Smooth muscle cell of the brain vasculature (primary cell): ENCODE results near the gene CLSTN2.

ENCODE experiments used
- DNase-seq: peaks from one replicate; pipeline ENCODE4 v3.0.0-alpha.2; 2012; ENCODE audit warnings: low read depth, low spot score

Gene CLSTN2

GRCh38 chr3:140588558-140588957 is 653.6 kb downstream of the CLSTN2 start:
- no peak for DNase-seq

GRCh38 chr3:140593766-140594165 is 658.8 kb downstream of the CLSTN2 start:
- no peak for DNase-seq

DNA sequence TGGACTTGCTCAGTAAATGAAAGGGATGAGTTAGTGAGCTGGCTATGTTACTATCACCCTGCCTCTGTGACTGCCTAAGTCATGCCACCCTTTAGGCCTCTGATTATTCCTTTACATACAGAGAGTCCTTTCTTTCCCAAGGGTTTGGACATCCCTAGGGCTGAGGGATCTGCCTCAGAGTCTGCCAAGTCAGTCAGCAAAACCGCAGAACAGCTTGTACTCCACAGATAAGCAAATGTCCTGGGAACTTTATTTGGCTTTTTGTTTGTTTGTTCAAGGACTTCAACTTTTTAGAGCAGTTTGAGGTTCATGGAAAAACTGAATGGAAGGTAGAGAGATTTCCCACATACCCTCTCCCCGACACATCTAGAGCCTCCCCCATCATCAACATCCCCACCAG is 660.3 kb downstream of the CLSTN2 start:
- no peak for DNase-seq

DNA sequence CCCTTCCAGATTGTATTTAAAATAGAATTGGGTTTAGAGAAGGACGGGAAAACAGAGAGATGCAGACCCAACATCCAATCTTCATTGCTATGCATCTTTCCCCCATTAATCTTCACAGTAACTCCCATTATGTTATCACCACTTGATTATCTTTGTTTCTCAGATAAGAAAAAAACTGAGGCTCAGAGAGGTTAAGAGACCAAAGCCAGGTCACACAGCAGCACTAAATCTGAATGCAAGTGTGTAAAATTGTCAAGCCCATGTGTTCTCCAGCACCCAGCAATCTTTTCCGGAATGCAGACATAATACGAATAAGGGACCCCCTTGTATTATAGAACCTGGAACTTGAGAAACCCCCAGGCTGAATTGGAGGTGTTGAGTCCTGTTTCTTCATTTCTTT is 662.4 kb downstream of the CLSTN2 start:
- no peak for DNase-seq

DNA sequence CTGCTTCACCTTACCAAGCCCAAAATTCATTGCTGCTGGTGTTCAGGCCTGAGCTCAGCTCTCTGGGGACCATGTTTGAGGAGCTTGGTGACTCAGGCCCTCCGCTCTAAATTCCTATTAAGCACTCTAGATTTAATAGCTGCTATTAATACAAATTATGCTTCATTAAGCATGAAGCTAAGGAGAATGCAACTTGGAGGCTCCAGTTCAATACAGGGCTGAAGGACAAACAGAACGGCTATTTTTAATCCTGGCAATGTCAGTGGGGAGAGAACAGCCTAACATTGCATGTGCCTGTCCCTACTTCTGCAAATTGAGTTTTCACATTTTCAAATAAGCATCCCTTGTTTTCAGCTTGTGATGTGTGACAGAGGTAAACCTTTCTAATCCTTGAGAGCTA is 662.8 kb downstream of the CLSTN2 start:
- no peak for DNase-seq

DNA sequence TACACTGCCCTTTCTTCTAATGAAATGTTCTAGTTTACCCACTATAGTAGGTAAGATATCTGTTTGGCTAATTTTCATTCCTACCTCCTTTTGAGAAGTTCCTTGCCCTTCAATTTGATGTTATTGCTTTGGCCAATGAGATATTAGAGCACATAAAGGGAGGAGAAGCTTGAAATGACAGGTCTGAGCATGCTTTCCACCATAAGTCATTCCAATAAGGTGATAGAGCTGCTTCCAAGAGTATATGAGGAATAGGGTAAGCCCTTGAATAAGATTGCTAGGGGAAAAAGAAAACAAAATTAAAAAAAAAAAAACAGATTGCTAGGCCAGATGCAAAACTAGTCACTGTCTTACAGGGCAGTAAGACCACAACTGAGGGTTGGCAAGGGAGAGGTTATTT is 664.0 kb downstream of the CLSTN2 start:
- DNase-seq = no peak

DNA sequence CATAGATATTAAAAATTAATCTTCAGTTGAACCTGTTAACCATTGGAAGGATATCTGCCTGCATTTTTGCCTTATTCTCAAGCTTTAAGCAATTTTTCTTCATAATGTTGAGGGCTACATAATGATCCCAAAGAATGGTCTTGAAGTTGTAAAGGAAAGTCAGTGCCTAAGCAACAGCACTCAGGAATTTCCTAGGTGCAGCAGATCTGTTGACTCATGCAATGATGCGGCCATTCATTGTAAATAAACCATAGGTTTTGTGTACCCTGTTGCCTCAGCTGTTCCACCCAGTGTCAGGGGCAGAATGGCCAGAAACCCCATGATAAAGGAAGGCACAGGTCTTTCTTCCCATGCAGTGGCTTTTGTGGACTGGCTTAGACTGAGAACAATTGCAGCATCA is 664.5 kb downstream of the CLSTN2 start:
- DNase-seq = no peak

DNA sequence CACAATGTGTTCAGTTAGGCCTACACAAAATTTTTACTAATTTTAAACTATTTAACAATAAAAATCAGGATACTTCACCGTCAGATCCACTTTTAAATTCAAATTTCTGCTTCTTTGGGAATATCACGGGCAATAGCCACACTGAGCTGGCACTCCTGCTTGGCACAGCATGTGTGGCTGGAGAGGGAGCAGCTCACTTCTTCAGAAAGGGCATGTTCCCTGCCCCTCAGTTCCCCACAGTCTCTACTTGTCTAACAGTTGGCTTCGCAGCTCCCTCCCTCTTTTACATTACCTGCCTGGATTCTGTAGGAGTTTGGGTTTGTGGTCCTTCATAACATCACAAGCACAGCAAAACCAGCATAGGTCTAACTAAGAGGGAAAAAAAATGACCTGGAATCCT is 666.9 kb downstream of the CLSTN2 start:
- no peak for DNase-seq

DNA sequence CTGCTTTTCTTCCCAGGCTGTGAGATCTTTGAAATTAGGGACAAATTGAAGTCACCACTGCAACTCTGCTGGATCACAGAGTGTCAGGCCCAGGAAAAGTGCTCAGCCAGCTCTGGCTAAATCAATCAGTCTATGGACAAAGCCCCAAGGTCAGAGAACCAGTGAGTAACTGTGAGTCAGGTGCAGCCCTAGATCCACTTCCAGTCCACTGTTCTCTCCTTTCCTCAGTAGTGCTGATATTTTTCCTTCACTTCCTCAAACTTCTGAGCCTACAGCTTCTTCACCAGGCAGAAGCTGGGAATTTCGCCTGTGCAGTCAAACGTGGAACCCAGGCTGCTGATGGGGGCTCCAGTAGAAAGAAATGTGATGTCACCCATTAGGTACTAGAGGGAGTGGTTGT is 667.8 kb downstream of the CLSTN2 start:
- no peak for DNase-seq

GRCh38 chr3:140603766-140604165 is 668.8 kb downstream of the CLSTN2 start:
- DNase-seq = no peak

GRCh38 chr3:140610544-140610943 is 675.6 kb downstream of the CLSTN2 start:
- DNase-seq = no peak

GRCh38 chr3:140614001-140614400 is 679.0 kb downstream of the CLSTN2 start:
- no peak for DNase-seq

DNA sequence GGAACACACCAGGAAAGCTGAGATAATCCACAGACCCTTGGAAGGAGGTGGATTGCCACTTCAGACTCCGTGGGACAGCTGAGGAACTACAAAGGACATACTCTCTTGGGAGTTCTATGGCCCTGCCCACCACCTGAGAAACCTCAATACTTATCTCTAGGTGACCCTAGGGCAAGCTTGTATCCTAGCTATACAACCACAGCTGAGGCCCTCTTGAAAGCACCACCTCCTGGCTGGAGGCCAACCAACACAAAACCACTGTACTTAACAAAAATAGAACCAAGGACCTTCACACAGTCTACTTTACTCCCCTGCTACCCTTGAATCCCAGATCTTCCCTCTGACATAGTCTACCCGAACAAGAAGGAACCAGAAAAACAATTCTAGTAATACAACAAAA is 682.1 kb downstream of the CLSTN2 start:
- no peak for DNase-seq

GRCh38 chr3:140626856-140627255 is 691.9 kb downstream of the CLSTN2 start:
- no peak for DNase-seq
